ENCODE data around the gene ACTG1. TPM values are rescaled to one million over a fixed set of nuclear protein-coding genes. Genes with fewer than 3 reads are reported as not detected.
A peak's percentile ranks its signal among the peaks of the same experiment; 100 is the strongest.

The ACTG1 gene
- total and polyA plus RNA-seq, 2 of the 13 experiments (the other 11 are each of a cell fraction or from before 2014, with no cell fraction given): 973 to 1,138 TPM

DNA sequence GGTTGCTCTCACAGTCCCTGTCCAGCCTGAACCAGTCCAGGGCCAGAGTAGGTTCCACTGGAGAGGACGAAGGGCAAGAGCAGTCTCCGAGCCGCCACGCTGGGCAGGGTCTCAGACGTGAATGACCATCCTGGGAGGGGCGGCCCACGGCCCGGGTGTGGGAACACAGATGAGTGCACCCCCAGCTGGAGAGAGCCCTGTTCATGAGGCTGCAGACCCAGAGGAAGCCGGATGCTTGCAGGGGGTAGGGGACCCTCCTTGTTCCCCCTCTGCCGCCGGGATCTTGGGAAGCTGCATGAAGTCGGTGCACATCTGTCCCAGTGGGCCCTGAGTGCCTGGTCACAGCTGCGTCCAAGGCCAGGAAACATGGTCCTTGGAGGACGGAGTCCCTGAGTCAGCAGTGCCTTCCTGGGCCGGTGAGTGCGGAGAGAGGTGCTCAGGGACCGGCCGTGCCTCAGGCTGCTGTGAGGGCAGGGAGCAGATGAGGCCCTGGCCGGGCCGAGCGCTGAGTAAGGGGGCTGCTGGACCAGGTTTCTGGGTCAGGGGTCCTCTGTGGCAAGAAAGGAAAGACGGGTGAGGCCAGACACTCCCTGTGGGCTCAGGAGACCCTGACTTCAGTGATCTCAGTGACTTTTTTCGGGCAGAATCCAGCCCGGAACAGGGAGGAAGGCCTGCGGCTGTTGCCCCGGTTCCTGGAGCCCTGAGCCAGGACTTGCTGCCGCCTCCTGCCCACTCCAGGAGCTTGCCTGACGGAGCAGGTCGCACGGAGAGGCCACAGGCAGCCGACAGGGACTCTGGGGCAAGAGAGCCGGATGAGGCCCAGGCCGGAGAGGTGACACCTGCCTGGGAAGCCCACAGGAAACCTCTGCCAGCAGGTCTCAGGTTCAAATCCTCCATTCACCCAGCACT lies 45.8 kb downstream of the ACTG1 start (continued):
- TF ChIP-seq MTF2 (CRISPR knock-in tag; IDR thresholded peaks at IDR 0.05; ENCODE audit: borderline replicate concordance) (peak; percentile 71; the same call in 1 of the 2 replicates), GABPA (IDR thresholded peaks at IDR 0.05; ENCODE audit: low read depth, low read length) (no peak), GABPA (CRISPR knock-in tag; IDR thresholded peaks at IDR 0.05; ENCODE audit: low read depth) (no peak), FOSL2 (CRISPR knock-in tag; IDR thresholded peaks at IDR 0.05) (no peak), ZNF432 (CRISPR knock-in tag; IDR thresholded peaks at IDR 0.05; ENCODE audit: borderline replicate concordance) (no peak), BORCS8-MEF2B (CRISPR knock-in tag; IDR thresholded peaks at IDR 0.05) (peak; percentile 60; the same call in 1 of the 2 replicates), IKZF4 (CRISPR knock-in tag; IDR thresholded peaks at IDR 0.05; ENCODE audit: borderline replicate concordance, low read depth, not compliant biosample characterization) (no peak), ZFAT (CRISPR knock-in tag; conservative IDR thresholded peaks at IDR 0.05) (no peak), ZNF543 (CRISPR knock-in tag; IDR thresholded peaks at IDR 0.05) (no peak; the same call in 1 of the 2 replicates), JUND (CRISPR knock-in tag; IDR thresholded peaks at IDR 0.05) (no peak), RARA (CRISPR knock-in tag; IDR thresholded peaks at IDR 0.05) (no peak), TBX3 (IDR thresholded peaks at IDR 0.05; ENCODE audit: borderline replicate concordance) (no peak)
- TF ChIP-seq, protein P1, sequence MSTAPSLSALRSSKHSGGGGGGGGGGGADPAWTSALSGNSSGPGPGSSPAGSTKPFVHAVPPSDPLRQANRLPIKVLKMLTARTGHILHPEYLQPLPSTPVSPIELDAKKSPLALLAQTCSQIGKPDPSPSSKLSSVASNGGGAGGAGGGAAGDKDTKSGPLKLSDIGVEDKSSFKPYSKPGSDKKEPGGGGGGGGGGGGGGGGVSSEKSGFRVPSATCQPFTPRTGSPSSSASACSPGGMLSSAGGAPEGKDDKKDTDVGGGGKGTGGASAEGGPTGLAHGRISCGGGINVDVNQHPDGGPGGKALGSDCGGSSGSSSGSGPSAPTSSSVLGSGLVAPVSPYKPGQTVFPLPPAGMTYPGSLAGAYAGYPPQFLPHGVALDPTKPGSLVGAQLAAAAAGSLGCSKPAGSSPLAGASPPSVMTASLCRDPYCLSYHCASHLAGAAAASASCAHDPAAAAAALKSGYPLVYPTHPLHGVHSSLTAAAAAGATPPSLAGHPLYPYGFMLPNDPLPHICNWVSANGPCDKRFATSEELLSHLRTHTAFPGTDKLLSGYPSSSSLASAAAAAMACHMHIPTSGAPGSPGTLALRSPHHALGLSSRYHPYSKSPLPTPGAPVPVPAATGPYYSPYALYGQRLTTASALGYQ (CRISPR knock-in tag; IDR thresholded peaks at IDR 0.05): no peak
- TF ChIP-seq, protein P2, sequence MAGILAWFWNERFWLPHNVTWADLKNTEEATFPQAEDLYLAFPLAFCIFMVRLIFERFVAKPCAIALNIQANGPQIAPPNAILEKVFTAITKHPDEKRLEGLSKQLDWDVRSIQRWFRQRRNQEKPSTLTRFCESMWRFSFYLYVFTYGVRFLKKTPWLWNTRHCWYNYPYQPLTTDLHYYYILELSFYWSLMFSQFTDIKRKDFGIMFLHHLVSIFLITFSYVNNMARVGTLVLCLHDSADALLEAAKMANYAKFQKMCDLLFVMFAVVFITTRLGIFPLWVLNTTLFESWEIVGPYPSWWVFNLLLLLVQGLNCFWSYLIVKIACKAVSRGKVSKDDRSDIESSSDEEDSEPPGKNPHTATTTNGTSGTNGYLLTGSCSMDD (CRISPR knock-in tag; IDR thresholded peaks at IDR 0.05): no peak
- TF ChIP-seq, protein P3, sequence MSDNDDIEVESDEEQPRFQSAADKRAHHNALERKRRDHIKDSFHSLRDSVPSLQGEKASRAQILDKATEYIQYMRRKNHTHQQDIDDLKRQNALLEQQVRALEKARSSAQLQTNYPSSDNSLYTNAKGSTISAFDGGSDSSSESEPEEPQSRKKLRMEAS (IDR thresholded peaks at IDR 0.05): peak; percentile 23; the same call in 1 of the 2 replicates
- TF ChIP-seq, protein P4, sequence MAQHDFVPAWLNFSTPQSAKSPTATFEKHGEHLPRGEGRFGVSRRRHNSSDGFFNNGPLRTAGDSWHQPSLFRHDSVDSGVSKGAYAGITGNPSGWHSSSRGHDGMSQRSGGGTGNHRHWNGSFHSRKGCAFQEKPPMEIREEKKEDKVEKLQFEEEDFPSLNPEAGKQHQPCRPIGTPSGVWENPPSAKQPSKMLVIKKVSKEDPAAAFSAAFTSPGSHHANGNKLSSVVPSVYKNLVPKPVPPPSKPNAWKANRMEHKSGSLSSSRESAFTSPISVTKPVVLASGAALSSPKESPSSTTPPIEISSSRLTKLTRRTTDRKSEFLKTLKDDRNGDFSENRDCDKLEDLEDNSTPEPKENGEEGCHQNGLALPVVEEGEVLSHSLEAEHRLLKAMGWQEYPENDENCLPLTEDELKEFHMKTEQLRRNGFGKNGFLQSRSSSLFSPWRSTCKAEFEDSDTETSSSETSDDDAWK (CRISPR knock-in tag; IDR thresholded peaks at IDR 0.05): no peak
- TF ChIP-seq, protein P5, sequence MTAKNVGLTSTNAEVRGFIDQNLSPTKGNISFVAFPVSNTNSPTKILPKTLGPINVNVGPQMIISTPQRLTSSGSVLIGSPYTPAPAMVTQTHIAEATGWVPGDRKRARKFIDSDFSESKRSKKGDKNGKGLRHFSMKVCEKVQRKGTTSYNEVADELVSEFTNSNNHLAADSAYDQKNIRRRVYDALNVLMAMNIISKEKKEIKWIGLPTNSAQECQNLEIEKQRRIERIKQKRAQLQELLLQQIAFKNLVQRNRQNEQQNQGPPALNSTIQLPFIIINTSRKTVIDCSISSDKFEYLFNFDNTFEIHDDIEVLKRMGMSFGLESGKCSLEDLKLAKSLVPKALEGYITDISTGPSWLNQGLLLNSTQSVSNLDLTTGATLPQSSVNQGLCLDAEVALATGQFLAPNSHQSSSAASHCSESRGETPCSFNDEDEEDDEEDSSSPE (CRISPR knock-in tag; IDR thresholded peaks at IDR 0.05): no peak
- TF ChIP-seq, protein P6, sequence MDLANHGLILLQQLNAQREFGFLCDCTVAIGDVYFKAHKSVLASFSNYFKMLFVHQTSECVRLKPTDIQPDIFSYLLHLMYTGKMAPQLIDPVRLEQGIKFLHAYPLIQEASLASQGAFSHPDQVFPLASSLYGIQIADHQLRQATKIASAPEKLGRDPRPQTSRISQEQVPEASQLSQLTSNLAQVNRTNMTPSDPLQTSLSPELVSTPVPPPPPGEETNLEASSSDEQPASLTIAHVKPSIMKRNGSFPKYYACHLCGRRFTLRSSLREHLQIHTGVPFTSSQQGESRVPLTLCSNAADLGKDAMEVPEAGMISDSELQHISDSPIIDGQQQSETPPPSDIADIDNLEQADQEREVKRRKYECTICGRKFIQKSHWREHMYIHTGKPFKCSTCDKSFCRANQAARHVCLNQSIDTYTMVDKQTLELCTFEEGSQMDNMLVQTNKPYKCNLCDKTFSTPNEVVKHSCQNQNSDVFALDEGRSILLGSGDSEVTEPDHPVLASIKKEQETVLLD (CRISPR knock-in tag; IDR thresholded peaks at IDR 0.05; ENCODE audit: low read depth): no peak
